GM23338 (cell line): ENCODE measurements around the gene MED13L. TPM values are rescaled to one million over a fixed set of nuclear protein-coding genes. Genes with fewer than 3 reads are reported as not detected.

Experiments used
- ATAC-seq: fragments of 200-7000 bp; cut with Tn5 transposase; 3 replicates; pipeline ENCODE4 v1.9.1; 2020
- DNase-seq: peaks from one replicate; pipeline ENCODE4 v3.0.0-alpha.2; 2015; ENCODE audit warnings: low spot score
- H2AFZ ChIP-seq: fragments of 200-600 bp; sonication (generic); 2 replicates; pipeline ENCODE4 v1.8.0; 2016; ENCODE audit warnings: antibody characterized with exemption, mild to moderate bottlenecking, moderate library complexity
- H3F3A ChIP-seq: fragments of 200-600 bp; sonication (generic); replicated peaks from 2 replicates; pipeline ENCODE4 v1.8.0; 2017; ENCODE audit warnings: antibody characterized with exemption, mixed run types, low read depth
- H3K27ac ChIP-seq: fragments of 200-600 bp; sonication (generic); 2 replicates; pipeline ENCODE4 v1.6.1; 2016; ENCODE audit warnings: low read depth
- H3K27me3 ChIP-seq: fragments of 200-600 bp; sonication (generic); 2 replicates; pipeline ENCODE4 v1.8.0; 2016; ENCODE audit warnings: mild to moderate bottlenecking, mixed run types, moderate library complexity; ENCODE audit not compliant: insufficient read depth
- H3K36me3 ChIP-seq: fragments of 200-600 bp; sonication (generic); 2 replicates; pipeline ENCODE4 v1.8.0; 2016; ENCODE audit warnings: mild to moderate bottlenecking; ENCODE audit not compliant: insufficient read depth
- H3K4me1 ChIP-seq: fragments of 200-600 bp; sonication (generic); 2 replicates; pipeline ENCODE4 v1.8.0; 2016; ENCODE audit warnings: mild to moderate bottlenecking, moderate library complexity; ENCODE audit not compliant: insufficient read depth
- H3K4me2 ChIP-seq: fragments of 200-600 bp; sonication (generic); 2 replicates; pipeline ENCODE4 v1.7.1; 2017; ENCODE audit warnings: mixed run types
- H3K4me3 ChIP-seq: fragments of 200-600 bp; sonication (generic); 2 replicates; pipeline ENCODE4 v1.6.1; 2016; ENCODE audit warnings: mixed run types
- H3K79me2 ChIP-seq: fragments of 200-600 bp; sonication (generic); replicated peaks from 2 replicates; pipeline ENCODE4 v1.8.0; 2017; ENCODE audit warnings: mild to moderate bottlenecking; ENCODE audit not compliant: insufficient read depth
- H3K9me2 ChIP-seq: fragments of 200-600 bp; sonication (generic); 2 replicates; pipeline ENCODE4 v1.8.0; 2017; ENCODE audit not compliant: insufficient read depth
- H4K20me1 ChIP-seq: fragments of 200-600 bp; sonication (generic); replicated peaks from 2 replicates; pipeline ENCODE4 v1.8.0; 2017; ENCODE audit warnings: mild to moderate bottlenecking; ENCODE audit not compliant: insufficient read depth
- H3K27ac Mint-ChIP-seq: 2 replicates; pipeline ENCODE4 v1.8.0; 2020; ENCODE audit warnings: inconsistent platforms, mild to moderate bottlenecking, moderate library complexity, mixed read lengths
- H3K27me3 Mint-ChIP-seq: 3 replicates; pipeline ENCODE4 v1.8.0; 2022; ENCODE audit warnings: low read depth, mild to moderate bottlenecking, moderate library complexity, mixed read lengths, inconsistent platforms; ENCODE audit not compliant: insufficient read depth, poor library complexity
- H3K36me3 Mint-ChIP-seq: 3 replicates; pipeline ENCODE4 v1.8.0; 2021; ENCODE audit warnings: low read depth, mild to moderate bottlenecking, inconsistent platforms, moderate library complexity, mixed read lengths
- H3K4me1 Mint-ChIP-seq: 3 replicates; pipeline ENCODE4 v1.8.0; 2020; ENCODE audit warnings: mild to moderate bottlenecking, inconsistent platforms, mixed read lengths
- H3K4me3 Mint-ChIP-seq: 3 replicates; pipeline ENCODE4 v1.8.0; 2021; ENCODE audit warnings: moderate library complexity, mild to moderate bottlenecking, inconsistent platforms, mixed read lengths
- H3K9me3 Mint-ChIP-seq: 3 replicates; pipeline ENCODE4 v1.8.0; 2020; ENCODE audit warnings: moderate library complexity, mild to moderate bottlenecking, inconsistent platforms, mixed read lengths
- EZH2 ChIP-seq: fragments of 200-600 bp; sonication (generic); IDR thresholded peaks from one replicate; pipeline ENCODE4 v1.8.0; 2017; ENCODE audit warnings: antibody characterized with exemption, mild to moderate bottlenecking, low read depth; ENCODE audit not compliant: unreplicated experiment
- EZH2phosphoT487 ChIP-seq: fragments of 200-600 bp; sonication (generic); IDR thresholded peaks from one replicate; pipeline ENCODE4 v1.8.1; 2018; ENCODE audit warnings: antibody characterized with exemption; ENCODE audit not compliant: unreplicated experiment
- NANOG ChIP-seq: IDR thresholded peaks from 2 replicates; pipeline ENCODE4 v1.6.1; 2016; ENCODE audit warnings: antibody characterized with exemption, borderline replicate concordance
- POLR2AphosphoS5 ChIP-seq: IDR thresholded peaks from 2 replicates; pipeline ENCODE4 v1.6.1; 2016; ENCODE audit warnings: antibody characterized with exemption, low read depth
- STAT1 ChIP-seq: IDR thresholded peaks from one replicate; pipeline ENCODE4 v1.6.1; 2016; ENCODE audit warnings: antibody characterized with exemption; ENCODE audit not compliant: unreplicated experiment
- ZNF114 ChIP-seq: fragments of 250-450 bp; sonication (Bioruptor Pico); IDR thresholded peaks from 2 replicates; pipeline ENCODE4 v1.5.0; 2020; ENCODE audit warnings: mild to moderate bottlenecking, moderate library complexity
- ZNF331 ChIP-seq: fragments of 250-450 bp; sonication (Bioruptor Pico); IDR thresholded peaks from 2 replicates; pipeline ENCODE4 v1.5.0; 2020; ENCODE audit warnings: low read depth, mild to moderate bottlenecking, moderate library complexity
- polyA plus RNA-seq: library from polyadenylated mRNA; unstranded; fragments of >200 nt; fragmentation: Nextera tagmentation; extraction: Ambion mirVana; gene quantifications from 2 replicates; pipeline ENCODE4 v1.2.1, GENCODE V29; 2016
- total RNA-seq: library from RNA; depleted of rRNA; stranded (reverse); fragments of >200 nt; shearing (Covaris generic); gene quantifications from 2 replicates; pipeline ENCODE4 v1.2.3, GENCODE V29; 2014
- TF ChIP-seq, protein P1 (sequence below): IDR thresholded peaks from 2 replicates; pipeline ENCODE4 v1.6.1; 2016; ENCODE audit warnings: antibody characterized with exemption
- TF ChIP-seq, protein P2 (sequence below): fragments of 250-450 bp; sonication (Bioruptor Pico); IDR thresholded peaks from 2 replicates; pipeline ENCODE4 v1.5.0; 2020; ENCODE audit warnings: mild to moderate bottlenecking, moderate library complexity
- TF ChIP-seq, protein P3 (sequence below): IDR thresholded peaks from one replicate; pipeline ENCODE4 v1.6.1; 2018; ENCODE audit warnings: antibody characterized with exemption; ENCODE audit not compliant: unreplicated experiment
- TF ChIP-seq, protein P4 (sequence below), 2 experiments: fragments of 200-600 bp in 1 of 2; sonication (generic) in 1 of 2; conservative IDR thresholded peaks; 2 replicates each; pipeline versions ENCODE4 v1.5.1 to v1.6.1; 2016 to 2017; ENCODE audit warnings: antibody characterized with exemption in 2 of 2, low read depth in 2 of 2, mild to moderate bottlenecking in 2 of 2, moderate library complexity in 1 of 2

Gene MED13L
- total and polyA plus RNA-seq, 2 experiments from 2014 or later, result 20.9 to 73.6 TPM

DNA sequence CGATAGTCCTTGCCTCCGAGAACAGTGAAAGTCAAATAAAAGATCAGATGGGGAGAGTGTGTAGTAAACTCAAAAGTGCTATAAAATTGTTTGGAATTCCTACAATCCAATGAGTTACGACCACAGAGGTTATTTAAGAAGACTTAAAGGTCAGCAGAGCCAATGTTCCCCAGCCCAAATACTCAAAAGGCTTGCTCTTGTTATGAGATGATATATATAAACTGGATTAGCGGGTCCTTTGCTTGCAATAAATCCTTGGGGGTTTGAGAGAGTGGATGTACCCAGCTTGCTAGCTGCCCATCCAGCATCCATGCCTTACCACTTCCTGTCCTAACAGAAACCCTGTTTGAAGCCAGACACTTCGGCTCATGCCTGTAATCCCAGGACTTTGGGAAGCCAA, 29.0 kb upstream of the MED13L start (continued):
- TF ChIP-seq, protein P1, sequence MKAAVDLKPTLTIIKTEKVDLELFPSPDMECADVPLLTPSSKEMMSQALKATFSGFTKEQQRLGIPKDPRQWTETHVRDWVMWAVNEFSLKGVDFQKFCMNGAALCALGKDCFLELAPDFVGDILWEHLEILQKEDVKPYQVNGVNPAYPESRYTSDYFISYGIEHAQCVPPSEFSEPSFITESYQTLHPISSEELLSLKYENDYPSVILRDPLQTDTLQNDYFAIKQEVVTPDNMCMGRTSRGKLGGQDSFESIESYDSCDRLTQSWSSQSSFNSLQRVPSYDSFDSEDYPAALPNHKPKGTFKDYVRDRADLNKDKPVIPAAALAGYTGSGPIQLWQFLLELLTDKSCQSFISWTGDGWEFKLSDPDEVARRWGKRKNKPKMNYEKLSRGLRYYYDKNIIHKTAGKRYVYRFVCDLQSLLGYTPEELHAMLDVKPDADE, result no peak
- TF ChIP-seq EZH2phosphoT487 (no peak), EZH2 (no peak)

DNA sequence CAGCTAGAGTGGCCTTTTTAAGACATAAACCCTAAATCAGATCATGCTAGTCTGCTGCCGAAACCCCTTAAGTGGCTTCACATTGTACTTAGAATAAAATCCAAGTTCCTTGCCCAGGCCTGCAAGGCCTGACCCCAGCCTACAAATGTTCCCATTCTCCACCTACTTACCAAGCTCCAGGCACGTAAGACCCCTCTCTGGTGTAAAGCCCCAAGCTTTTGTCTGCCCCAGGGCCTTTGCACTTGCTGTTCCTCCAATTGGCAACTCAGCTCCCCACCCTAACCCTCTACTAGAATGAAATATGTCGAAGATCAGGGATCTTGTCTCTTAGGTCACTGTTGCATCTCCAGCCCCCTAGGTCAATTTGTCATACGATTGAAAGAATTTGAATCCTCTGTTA, 27.1 kb upstream of the MED13L start:
- Mint-ChIP-seq H3K9me3 (no peaks in the 10 kb centered on the region; the same call in 1 of the 3 replicates), H3K4me1 (peaks cover 18% of the 10 kb centered on the region; the same call in 2 of the 3 replicates), H3K27ac (no peak overlapping the region), H3K27me3 (no peaks in the 10 kb centered on the region), H3K36me3 (no peaks in the 10 kb centered on the region; the same call in 2 of the 3 replicates), H3K4me3 (no peak overlapping the region)
- Histone ChIP-seq H3K9me2 (no peaks in the 10 kb centered on the region), H3K4me1 (peaks cover 3% of the 10 kb centered on the region; the same call in 1 of the 2 replicates), H3K27me3 (no peaks in the 10 kb centered on the region), H3K27ac (no peak overlapping the region), H3K4me3 (no peak overlapping the region), H3K36me3 (no peaks in the 10 kb centered on the region), H3F3A (no peaks in the 10 kb centered on the region), H3K79me2 (no peaks in the 10 kb centered on the region), H3K4me2 (no peak overlapping the region), H4K20me1 (no peaks in the 10 kb centered on the region), H2AFZ (no peak overlapping the region)
- no peak for DNase-seq
- no peak for ATAC-seq
- TF ChIP-seq NANOG (no peak), STAT1 (no peak), EZH2 (no peak), EZH2phosphoT487 (no peak), ZNF114 (no peak), POLR2AphosphoS5 (no peak), ZNF331 (no peak)
- TF ChIP-seq, protein P1, result no peak
- TF ChIP-seq, protein P2, sequence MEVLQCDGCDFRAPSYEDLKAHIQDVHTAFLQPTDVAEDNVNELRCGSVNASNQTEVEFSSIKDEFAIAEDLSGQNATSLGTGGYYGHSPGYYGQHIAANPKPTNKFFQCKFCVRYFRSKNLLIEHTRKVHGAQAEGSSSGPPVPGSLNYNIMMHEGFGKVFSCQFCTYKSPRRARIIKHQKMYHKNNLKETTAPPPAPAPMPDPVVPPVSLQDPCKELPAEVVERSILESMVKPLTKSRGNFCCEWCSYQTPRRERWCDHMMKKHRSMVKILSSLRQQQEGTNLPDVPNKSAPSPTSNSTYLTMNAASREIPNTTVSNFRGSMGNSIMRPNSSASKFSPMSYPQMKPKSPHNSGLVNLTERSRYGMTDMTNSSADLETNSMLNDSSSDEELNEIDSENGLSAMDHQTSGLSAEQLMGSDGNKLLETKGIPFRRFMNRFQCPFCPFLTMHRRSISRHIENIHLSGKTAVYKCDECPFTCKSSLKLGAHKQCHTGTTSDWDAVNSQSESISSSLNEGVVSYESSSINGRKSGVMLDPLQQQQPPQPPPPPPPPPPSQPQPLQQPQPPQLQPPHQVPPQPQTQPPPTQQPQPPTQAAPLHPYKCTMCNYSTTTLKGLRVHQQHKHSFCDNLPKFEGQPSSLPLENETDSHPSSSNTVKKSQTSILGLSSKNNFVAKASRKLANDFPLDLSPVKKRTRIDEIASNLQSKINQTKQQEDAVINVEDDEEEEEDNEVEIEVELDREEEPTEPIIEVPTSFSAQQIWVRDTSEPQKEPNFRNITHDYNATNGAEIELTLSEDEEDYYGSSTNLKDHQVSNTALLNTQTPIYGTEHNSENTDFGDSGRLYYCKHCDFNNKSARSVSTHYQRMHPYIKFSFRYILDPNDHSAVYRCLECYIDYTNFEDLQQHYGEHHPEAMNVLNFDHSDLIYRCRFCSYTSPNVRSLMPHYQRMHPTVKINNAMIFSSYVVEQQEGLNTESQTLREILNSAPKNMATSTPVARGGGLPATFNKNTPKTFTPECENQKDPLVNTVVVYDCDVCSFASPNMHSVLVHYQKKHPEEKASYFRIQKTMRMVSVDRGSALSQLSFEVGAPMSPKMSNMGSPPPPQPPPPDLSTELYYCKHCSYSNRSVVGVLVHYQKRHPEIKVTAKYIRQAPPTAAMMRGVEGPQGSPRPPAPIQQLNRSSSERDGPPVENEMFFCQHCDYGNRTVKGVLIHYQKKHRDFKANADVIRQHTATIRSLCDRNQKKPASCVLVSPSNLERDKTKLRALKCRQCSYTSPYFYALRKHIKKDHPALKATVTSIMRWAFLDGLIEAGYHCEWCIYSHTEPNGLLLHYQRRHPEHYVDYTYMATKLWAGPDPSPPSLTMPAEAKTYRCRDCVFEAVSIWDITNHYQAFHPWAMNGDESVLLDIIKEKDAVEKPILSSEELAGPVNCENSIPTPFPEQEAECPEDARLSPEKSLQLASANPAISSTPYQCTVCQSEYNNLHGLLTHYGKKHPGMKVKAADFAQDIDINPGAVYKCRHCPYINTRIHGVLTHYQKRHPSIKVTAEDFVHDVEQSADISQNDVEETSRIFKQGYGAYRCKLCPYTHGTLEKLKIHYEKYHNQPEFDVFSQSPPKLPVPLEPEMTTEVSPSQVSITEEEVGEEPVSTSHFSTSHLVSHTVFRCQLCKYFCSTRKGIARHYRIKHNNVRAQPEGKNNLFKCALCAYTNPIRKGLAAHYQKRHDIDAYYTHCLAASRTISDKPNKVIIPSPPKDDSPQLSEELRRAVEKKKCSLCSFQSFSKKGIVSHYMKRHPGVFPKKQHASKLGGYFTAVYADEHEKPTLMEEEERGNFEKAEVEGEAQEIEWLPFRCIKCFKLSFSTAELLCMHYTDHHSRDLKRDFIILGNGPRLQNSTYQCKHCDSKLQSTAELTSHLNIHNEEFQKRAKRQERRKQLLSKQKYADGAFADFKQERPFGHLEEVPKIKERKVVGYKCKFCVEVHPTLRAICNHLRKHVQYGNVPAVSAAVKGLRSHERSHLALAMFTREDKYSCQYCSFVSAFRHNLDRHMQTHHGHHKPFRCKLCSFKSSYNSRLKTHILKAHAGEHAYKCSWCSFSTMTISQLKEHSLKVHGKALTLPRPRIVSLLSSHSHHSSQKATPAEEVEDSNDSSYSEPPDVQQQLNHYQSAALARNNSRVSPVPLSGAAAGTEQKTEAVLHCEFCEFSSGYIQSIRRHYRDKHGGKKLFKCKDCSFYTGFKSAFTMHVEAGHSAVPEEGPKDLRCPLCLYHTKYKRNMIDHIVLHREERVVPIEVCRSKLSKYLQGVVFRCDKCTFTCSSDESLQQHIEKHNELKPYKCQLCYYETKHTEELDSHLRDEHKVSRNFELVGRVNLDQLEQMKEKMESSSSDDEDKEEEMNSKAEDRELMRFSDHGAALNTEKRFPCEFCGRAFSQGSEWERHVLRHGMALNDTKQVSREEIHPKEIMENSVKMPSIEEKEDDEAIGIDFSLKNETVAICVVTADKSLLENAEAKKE (CRISPR knock-in tag), result no peak
- TF ChIP-seq, protein P3, sequence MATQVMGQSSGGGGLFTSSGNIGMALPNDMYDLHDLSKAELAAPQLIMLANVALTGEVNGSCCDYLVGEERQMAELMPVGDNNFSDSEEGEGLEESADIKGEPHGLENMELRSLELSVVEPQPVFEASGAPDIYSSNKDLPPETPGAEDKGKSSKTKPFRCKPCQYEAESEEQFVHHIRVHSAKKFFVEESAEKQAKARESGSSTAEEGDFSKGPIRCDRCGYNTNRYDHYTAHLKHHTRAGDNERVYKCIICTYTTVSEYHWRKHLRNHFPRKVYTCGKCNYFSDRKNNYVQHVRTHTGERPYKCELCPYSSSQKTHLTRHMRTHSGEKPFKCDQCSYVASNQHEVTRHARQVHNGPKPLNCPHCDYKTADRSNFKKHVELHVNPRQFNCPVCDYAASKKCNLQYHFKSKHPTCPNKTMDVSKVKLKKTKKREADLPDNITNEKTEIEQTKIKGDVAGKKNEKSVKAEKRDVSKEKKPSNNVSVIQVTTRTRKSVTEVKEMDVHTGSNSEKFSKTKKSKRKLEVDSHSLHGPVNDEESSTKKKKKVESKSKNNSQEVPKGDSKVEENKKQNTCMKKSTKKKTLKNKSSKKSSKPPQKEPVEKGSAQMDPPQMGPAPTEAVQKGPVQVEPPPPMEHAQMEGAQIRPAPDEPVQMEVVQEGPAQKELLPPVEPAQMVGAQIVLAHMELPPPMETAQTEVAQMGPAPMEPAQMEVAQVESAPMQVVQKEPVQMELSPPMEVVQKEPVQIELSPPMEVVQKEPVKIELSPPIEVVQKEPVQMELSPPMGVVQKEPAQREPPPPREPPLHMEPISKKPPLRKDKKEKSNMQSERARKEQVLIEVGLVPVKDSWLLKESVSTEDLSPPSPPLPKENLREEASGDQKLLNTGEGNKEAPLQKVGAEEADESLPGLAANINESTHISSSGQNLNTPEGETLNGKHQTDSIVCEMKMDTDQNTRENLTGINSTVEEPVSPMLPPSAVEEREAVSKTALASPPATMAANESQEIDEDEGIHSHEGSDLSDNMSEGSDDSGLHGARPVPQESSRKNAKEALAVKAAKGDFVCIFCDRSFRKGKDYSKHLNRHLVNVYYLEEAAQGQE, result no peak
- TF ChIP-seq, protein P4, sequence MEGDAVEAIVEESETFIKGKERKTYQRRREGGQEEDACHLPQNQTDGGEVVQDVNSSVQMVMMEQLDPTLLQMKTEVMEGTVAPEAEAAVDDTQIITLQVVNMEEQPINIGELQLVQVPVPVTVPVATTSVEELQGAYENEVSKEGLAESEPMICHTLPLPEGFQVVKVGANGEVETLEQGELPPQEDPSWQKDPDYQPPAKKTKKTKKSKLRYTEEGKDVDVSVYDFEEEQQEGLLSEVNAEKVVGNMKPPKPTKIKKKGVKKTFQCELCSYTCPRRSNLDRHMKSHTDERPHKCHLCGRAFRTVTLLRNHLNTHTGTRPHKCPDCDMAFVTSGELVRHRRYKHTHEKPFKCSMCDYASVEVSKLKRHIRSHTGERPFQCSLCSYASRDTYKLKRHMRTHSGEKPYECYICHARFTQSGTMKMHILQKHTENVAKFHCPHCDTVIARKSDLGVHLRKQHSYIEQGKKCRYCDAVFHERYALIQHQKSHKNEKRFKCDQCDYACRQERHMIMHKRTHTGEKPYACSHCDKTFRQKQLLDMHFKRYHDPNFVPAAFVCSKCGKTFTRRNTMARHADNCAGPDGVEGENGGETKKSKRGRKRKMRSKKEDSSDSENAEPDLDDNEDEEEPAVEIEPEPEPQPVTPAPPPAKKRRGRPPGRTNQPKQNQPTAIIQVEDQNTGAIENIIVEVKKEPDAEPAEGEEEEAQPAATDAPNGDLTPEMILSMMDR (conservative IDR thresholded peaks at IDR 0.05; ENCODE audit: low read depth in 2 of 2), result no peak
